H1 (cell line): ENCODE data around the gene EID1.

Source experiments
- CTCF ChIP-seq, 3 experiments: IDR thresholded peaks; 1 replicate in 2 of 3; 2 replicates in 1 of 3; pipeline versions ENCODE4 v1.5.1 to v1.6.1; 2011; ENCODE audit warnings: low read length in 3 of 3, mild to moderate bottlenecking in 3 of 3, inconsistent platforms in 2 of 3, low read depth in 1 of 3, moderate library complexity in 1 of 3; ENCODE audit not compliant: insufficient read depth in 1 of 3; ENCODE audit errors: control extremely low read depth in 1 of 3
- EGR1 ChIP-seq: IDR thresholded peaks from 2 replicates; pipeline ENCODE4 v1.6.1; 2011; ENCODE audit warnings: low read depth, low read length, borderline replicate concordance
- EP300 ChIP-seq, 2 experiments: IDR thresholded peaks; 1 replicate in 1 of 2; 2 replicates in 1 of 2; pipeline ENCODE4 v1.6.1; 2011 to 2012; ENCODE audit warnings: low read depth in 2 of 2, low read length in 2 of 2, mild to moderate bottlenecking in 2 of 2, borderline replicate concordance in 1 of 2, inconsistent platforms in 1 of 2, moderate library complexity in 1 of 2
- EZH2 ChIP-seq: fragments of 200-600 bp; sonication (generic); IDR thresholded peaks from 2 replicates; pipeline ENCODE4 v1.7.1; 2012; ENCODE audit warnings: low read depth, mild to moderate bottlenecking, moderate library complexity, low read length, inconsistent platforms; ENCODE audit not compliant: severe bottlenecking
- GABPA ChIP-seq: IDR thresholded peaks from 2 replicates; pipeline ENCODE4 v1.6.1; 2011; ENCODE audit warnings: mild to moderate bottlenecking, low read length, moderate library complexity, borderline replicate concordance; ENCODE audit not compliant: insufficient read depth
- KDM5A ChIP-seq: fragments of 200-600 bp; IDR thresholded peaks from 2 replicates; pipeline ENCODE4 v1.7.1; 2012; ENCODE audit warnings: mild to moderate bottlenecking, low read length, inconsistent platforms, mixed read lengths
- POLR2A ChIP-seq, 2 experiments: IDR thresholded peaks; 1 replicate in 1 of 2; 2 replicates in 1 of 2; pipeline ENCODE4 v1.6.1; 2011; ENCODE audit warnings: low read depth in 2 of 2, low read length in 2 of 2, mild to moderate bottlenecking in 2 of 2; ENCODE audit errors: control extremely low read depth in 1 of 2
- SP1 ChIP-seq: IDR thresholded peaks from 2 replicates; pipeline ENCODE4 v1.6.1; 2011; ENCODE audit warnings: low read depth, low read length
- SP2 ChIP-seq: IDR thresholded peaks from 2 replicates; pipeline ENCODE4 v1.6.1; 2012; ENCODE audit warnings: mild to moderate bottlenecking, low read length, inconsistent platforms
- TAF1 ChIP-seq: IDR thresholded peaks from 2 replicates; pipeline ENCODE4 v1.6.1; 2011; ENCODE audit warnings: mild to moderate bottlenecking, low read depth, low read length

GRCh38 chr15:48883699-48884098 lies 5.8 kb downstream of the EID1 start:
- TF ChIP-seq EZH2: no peak
- TF ChIP-seq CTCF (IDR thresholded peaks at IDR 0.05; ENCODE audit: control extremely low read depth in 1 of 3, insufficient read depth in 1 of 3, low read depth in 1 of 3, low read length in 3 of 3): no peak
- no peak for TF ChIP-seq POLR2A (IDR thresholded peaks at IDR 0.05; ENCODE audit: control extremely low read depth in 1 of 2, low read depth in 2 of 2, low read length in 2 of 2)
- TF ChIP-seq SP2: no peak
- no peak for TF ChIP-seq TAF1
- no peak for TF ChIP-seq GABPA
- TF ChIP-seq KDM5A: no peak
- TF ChIP-seq EP300 (IDR thresholded peaks at IDR 0.05; ENCODE audit: borderline replicate concordance in 1 of 2, low read depth in 2 of 2, low read length in 2 of 2): no peak
- TF ChIP-seq SP1: no peak
- no peak for TF ChIP-seq EGR1
